ENCODE measurements around the gene FAM25G.

The FAM25G gene

DNA sequence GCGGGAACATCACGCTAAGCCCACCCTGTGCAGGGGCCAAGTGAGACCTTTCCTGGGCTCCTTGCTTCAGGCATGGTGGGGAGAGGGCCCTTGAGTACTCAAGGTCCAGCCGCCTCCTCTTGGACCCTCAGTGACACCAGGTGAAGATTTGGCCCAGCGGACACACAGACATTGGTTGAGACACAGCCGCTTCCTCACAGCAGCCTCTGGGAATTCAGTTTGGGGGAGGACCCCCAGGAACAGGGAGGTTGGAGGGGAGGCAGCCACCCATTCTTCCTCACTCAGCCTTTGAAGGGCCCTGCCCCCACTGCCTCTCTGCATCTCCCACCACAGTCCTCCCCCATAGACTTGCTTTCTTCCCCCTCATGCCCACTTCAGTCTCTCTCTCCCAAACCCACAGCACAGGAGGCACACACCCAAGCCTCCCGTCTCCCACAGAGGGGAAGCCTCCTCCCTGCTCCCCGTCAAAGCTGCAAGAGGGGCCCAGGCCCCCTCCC lies 39.5 kb downstream of the FAM25G start:
- no peak overlapping the region for H3K4me3 ChIP-seq (ENCODE audit: low read length)
- DNase-seq (ENCODE audit: low read depth), result no peak
- TF ChIP-seq, protein P1, sequence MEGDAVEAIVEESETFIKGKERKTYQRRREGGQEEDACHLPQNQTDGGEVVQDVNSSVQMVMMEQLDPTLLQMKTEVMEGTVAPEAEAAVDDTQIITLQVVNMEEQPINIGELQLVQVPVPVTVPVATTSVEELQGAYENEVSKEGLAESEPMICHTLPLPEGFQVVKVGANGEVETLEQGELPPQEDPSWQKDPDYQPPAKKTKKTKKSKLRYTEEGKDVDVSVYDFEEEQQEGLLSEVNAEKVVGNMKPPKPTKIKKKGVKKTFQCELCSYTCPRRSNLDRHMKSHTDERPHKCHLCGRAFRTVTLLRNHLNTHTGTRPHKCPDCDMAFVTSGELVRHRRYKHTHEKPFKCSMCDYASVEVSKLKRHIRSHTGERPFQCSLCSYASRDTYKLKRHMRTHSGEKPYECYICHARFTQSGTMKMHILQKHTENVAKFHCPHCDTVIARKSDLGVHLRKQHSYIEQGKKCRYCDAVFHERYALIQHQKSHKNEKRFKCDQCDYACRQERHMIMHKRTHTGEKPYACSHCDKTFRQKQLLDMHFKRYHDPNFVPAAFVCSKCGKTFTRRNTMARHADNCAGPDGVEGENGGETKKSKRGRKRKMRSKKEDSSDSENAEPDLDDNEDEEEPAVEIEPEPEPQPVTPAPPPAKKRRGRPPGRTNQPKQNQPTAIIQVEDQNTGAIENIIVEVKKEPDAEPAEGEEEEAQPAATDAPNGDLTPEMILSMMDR (IDR thresholded peaks at IDR 0.05; ENCODE audit: insufficient read depth, low read depth, low read length, missing control alignments), result no peak

DNA sequence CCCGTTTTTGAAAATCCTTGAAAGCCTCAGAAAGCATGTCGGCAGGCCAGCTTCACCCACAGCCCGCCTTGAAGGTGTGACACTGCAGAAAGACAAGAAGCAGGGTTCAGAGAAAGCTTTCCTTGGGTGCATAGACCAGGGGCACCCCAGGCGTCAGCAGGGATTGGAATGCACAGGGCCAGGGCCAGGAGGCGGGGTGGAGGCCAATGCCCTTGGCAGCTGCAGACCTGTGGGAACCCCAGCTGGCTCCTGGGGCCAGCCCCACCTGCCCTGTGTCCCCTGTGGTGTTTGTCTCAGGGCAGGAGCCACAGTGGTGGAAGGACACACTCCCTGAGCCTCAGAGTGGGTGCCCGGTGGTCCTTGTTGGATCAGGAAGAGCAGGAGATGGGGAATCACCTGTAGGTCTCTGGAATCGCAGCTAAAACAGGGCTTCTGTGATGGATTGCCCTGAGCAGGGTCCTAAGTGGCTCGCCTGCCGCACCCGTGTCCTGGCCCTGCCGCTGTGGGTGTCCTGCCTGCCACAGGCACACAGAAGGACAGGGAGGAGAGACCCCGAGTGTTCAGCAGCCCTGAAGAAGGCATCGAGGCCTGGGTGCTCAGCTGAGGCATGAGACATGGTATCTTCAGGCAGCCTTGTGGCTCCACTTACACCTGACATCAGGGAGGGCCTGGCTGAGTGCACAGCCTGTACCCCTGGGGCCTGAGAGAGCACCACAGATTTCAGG lies 40.1 kb downstream of the FAM25G start:
- DNase-seq (ENCODE audit: low read depth), result no peak
- TF ChIP-seq, protein P1 (IDR thresholded peaks at IDR 0.05; ENCODE audit: insufficient read depth, low read depth, low read length, missing control alignments), result no peak
- no peak overlapping the region for H3K4me3 ChIP-seq (ENCODE audit: low read length)

DNA sequence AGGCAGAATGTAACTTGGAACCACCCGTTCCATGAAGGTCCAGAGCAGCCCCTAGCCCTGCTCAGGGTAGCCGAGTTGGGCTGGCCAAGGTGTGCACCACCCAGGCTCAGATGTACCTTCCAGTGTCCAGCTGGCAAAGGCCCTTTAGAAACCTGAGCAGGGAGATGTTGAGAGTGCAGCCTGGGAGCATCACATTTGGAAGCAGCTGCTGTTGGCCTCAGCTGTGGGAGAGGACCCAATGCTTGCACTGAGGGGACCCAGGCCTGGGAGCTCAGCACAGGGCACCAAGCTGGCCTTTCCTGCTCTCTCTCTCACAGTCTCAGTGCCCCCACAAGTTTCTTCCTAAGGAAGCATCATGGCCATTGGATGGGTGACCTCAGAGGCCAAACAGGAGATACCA lies 41.1 kb downstream of the FAM25G start:
- no peak for DNase-seq (ENCODE audit: low read depth)
- H3K4me3 ChIP-seq (ENCODE audit: low read length), result no peak overlapping the region
- TF ChIP-seq, protein P1 (IDR thresholded peaks at IDR 0.05; ENCODE audit: insufficient read depth, low read depth, low read length, missing control alignments), result no peak

DNA sequence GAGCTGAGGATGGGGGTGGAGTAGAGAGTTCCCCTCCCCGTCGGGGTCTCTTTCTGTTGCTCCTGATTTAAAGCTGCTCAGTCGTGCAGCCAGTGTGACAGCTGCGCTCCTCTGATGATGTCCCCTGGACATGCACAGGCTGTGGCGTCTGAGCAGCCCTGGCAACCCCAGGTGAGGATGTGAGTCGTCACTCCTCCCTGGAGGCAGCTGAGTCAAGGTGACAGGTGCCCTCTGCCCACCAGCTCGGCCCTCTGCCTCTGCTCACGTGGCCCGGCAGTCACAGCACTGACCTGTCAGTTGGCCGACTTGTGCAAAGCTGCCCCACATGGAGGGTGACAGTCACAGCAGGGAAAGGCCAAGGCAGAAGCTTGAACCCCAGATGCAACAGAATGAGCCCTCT lies 41.5 kb downstream of the FAM25G start:
- H3K4me3 ChIP-seq (ENCODE audit: low read length), result no peak overlapping the region
- TF ChIP-seq, protein P1 (IDR thresholded peaks at IDR 0.05; ENCODE audit: insufficient read depth, low read depth, low read length, missing control alignments), result no peak
- DNase-seq (ENCODE audit: low read depth), result no peak

DNA sequence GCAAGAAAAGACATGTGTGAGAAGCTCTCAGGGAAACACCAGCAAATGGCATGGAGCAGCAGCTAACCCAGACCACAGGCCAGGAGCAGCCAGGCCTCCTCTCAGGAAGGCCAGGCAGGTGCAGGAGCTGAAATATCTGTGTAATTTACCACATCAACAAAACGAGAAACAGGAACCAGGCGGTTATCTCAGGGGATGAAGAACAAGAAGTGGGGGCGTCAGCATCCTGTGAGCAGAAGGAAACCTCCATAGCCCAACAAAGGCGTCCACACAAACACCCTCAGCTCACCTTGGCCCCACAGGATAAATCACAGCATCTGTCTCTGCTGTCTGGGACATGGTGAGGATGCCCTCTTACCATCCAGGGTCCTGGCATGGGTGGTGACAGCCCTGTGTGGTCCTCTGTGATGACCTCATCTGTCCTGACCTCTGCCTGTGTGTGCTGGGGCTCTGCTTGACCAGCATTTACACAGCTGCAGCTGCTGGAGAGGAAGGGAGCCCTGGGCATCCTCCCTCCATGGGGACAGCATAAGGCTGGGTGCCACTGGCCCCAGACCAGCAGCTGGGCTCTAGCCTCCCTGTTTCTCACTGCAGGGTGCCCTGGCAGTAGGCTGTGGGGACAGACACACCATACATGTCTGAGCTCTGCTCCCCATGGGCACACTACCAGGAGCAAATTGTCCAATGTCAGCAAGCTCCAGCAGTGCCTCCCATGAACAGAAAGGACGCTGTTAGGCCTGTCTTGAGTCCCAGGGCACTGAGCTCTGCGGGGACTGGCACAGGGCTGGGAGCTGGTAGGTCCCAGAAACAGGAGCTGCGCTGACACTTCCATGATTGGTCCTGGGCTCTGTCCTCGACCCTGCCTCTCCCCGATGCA lies 42.2 kb downstream of the FAM25G start:
- no peak for DNase-seq (ENCODE audit: low read depth)
- no peak overlapping the region for H3K4me3 ChIP-seq (ENCODE audit: low read length)
- TF ChIP-seq, protein P1 (IDR thresholded peaks at IDR 0.05; ENCODE audit: insufficient read depth, low read depth, low read length, missing control alignments), result no peak

DNA sequence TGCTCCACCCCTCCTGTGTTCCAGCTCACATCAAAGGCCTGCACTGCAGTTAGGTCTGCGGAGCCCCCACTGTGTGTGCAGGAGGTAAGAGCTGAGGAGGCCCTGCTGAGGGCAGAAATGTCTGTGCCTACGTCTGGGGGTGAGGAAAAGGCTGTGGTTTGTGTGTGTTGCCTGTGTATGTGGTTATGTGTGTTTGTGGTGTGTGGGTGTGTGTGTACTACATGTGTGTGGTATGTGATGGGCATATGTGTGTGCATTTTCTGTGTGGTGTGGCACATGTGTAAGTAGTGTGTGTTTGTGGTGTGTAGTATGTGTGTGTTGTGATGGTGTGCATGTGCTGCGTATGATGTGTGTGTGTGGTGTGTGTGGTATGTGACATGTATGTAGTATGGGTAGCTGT lies 43.8 kb downstream of the FAM25G start:
- H3K4me3 ChIP-seq (ENCODE audit: low read length), result no peak overlapping the region
- TF ChIP-seq, protein P1 (IDR thresholded peaks at IDR 0.05; ENCODE audit: insufficient read depth, low read depth, low read length, missing control alignments), result no peak

More for the DNA sequence above, 43.8 kb downstream of the FAM25G start:
- no peak for DNase-seq (ENCODE audit: low read depth)

Data from epithelial cell of esophagus (primary cell).